IMR-90 (cell line): ENCODE data around the gene SYTL2. TPM values are rescaled to one million over a fixed set of nuclear protein-coding genes. Genes with fewer than 3 reads are reported as not detected.

Experiments
- ATAC-seq: fragments of 200-7000 bp; cut with Tn5 transposase; 2 replicates; pipeline ENCODE4 v1.9.1; 2020; ENCODE audit warnings: low read depth, mild to moderate bottlenecking, moderate library complexity
- BruUV-seq: library from RNA; stranded (reverse); fragments of 400-500 nt; replicated peaks from 2 replicates; lab custom pipeline; 2021; lab: Mats Ljungman, UMichigan
- CTCF ChIA-PET: fragments of 300-600 bp; formaldehyde crosslinking; extraction: SDS; loops from one replicate; lab custom pipeline; 2021; ENCODE audit warnings: antibody characterized with exemption; lab: Yijun Ruan, JAX
- POLR2A ChIA-PET: fragments of 300-600 bp; sonication (Branson Sonifier 250); formaldehyde crosslinking; loops from one replicate; lab custom pipeline; 2022; ENCODE audit warnings: antibody characterized with exemption; ENCODE audit not compliant: unreplicated experiment; lab: Charles Lee
- DNase-seq: peaks from one replicate; pipeline ENCODE4 v3.0.0; 2013
- H2AFZ ChIP-seq: replicated peaks from 2 replicates; pipeline ENCODE3; 2013; ENCODE audit warnings: low read length, mild to moderate bottlenecking; ENCODE audit not compliant: poor library complexity
- H2AK5ac ChIP-seq: 2 replicates; pipeline ENCODE4 v1.6.1; 2013; ENCODE audit warnings: low read depth, low read length, inconsistent platforms
- H2AK9ac ChIP-seq: replicated peaks from 2 replicates; pipeline ENCODE3; 2013; ENCODE audit warnings: mild to moderate bottlenecking, low read depth, low read length, moderate library complexity; ENCODE audit not compliant: poor library complexity
- H2BK120ac ChIP-seq: 2 replicates; pipeline ENCODE4 v1.6.1; 2013; ENCODE audit warnings: low read depth, low read length, inconsistent platforms
- H2BK15ac ChIP-seq: 3 replicates; pipeline ENCODE4 v1.6.1; 2013; ENCODE audit warnings: low read depth, low read length, inconsistent platforms
- H2BK20ac ChIP-seq: 2 replicates; pipeline ENCODE4 v1.6.1; 2013; ENCODE audit warnings: low read depth, mild to moderate bottlenecking, inconsistent platforms, low read length, moderate library complexity
- H2BK5ac ChIP-seq: 2 replicates; pipeline ENCODE4 v1.6.1; 2013; ENCODE audit warnings: mild to moderate bottlenecking, low read depth, low read length, inconsistent platforms; ENCODE audit not compliant: poor library complexity, severe bottlenecking
- H3K14ac ChIP-seq: replicated peaks from 2 replicates; pipeline ENCODE4 v1.6.1; 2013; ENCODE audit warnings: low read depth, low read length, inconsistent platforms
- H3K18ac ChIP-seq: 2 replicates; pipeline ENCODE4 v1.6.1; 2013; ENCODE audit warnings: low read depth, low read length, control low read depth
- H3K23ac ChIP-seq: 2 replicates; pipeline ENCODE4 v1.6.1; 2013; ENCODE audit warnings: low read depth, low read length, inconsistent platforms
- H3K27ac ChIP-seq: 2 replicates; pipeline ENCODE4 v1.5.1; 2013; ENCODE audit warnings: mild to moderate bottlenecking, control low read depth, low read length; ENCODE audit not compliant: insufficient read depth
- H3K27me3 ChIP-seq: 2 replicates; pipeline ENCODE4 v1.6.1; 2013; ENCODE audit warnings: low read length; ENCODE audit not compliant: control insufficient read depth, insufficient read depth
- H3K36me3 ChIP-seq: 2 replicates; pipeline ENCODE4 v1.6.1; 2013; ENCODE audit warnings: low read length, mixed read lengths; ENCODE audit not compliant: control insufficient read depth, insufficient read depth
- H3K4ac ChIP-seq: 2 replicates; pipeline ENCODE4 v1.6.1; 2013; ENCODE audit warnings: low read depth, low read length, inconsistent platforms
- H3K4me1 ChIP-seq: 2 replicates; pipeline ENCODE4 v1.6.1; 2013; ENCODE audit warnings: low read length, mixed read lengths; ENCODE audit not compliant: control insufficient read depth, insufficient read depth
- H3K4me2 ChIP-seq: 2 replicates; pipeline ENCODE4 v1.6.1; 2013; ENCODE audit warnings: low read depth, mild to moderate bottlenecking, control low read depth, low read length, moderate library complexity
- H3K4me3 ChIP-seq: 2 replicates; pipeline ENCODE4 v1.5.1; 2013; ENCODE audit warnings: low read depth, mild to moderate bottlenecking, control low read depth, low read length, moderate library complexity; ENCODE audit not compliant: insufficient read depth
- H3K56ac ChIP-seq: 2 replicates; pipeline ENCODE4 v1.6.1; 2013; ENCODE audit warnings: low read length, inconsistent platforms; ENCODE audit not compliant: insufficient read depth; ENCODE audit errors: extremely low read depth
- H3K79me1 ChIP-seq, 2 experiments: 2 replicates each; pipeline ENCODE4 v1.6.1; 2013; ENCODE audit warnings: low read length in 2 of 2, inconsistent platforms in 1 of 2, low read depth in 1 of 2
- H3K9ac ChIP-seq: 2 replicates; pipeline ENCODE4 v1.6.1; 2013; ENCODE audit warnings: low read depth, low read length, control low read depth
- H3K9me1 ChIP-seq: 2 replicates; pipeline ENCODE4 v1.6.1; 2013; ENCODE audit warnings: low read length, inconsistent platforms; ENCODE audit not compliant: insufficient read depth
- H3K9me3 ChIP-seq: 2 replicates; pipeline ENCODE4 v1.6.1; 2013; ENCODE audit warnings: low read length; ENCODE audit not compliant: control insufficient read depth, insufficient read depth
- H4K20me1 ChIP-seq: 2 replicates; pipeline ENCODE4 v1.6.1; 2013; ENCODE audit warnings: low read length, inconsistent platforms; ENCODE audit not compliant: insufficient read depth
- H4K5ac ChIP-seq: 2 replicates; pipeline ENCODE4 v1.6.1; 2013; ENCODE audit warnings: mild to moderate bottlenecking, low read depth, low read length, control low read depth
- H4K8ac ChIP-seq, 2 experiments: 2 replicates each; pipeline ENCODE4 v1.6.1; 2013; ENCODE audit warnings: low read depth in 2 of 2, low read length in 2 of 2, control low read depth in 1 of 2, inconsistent platforms in 1 of 2
- H4K91ac ChIP-seq: 2 replicates; pipeline ENCODE4 v1.6.1; 2013; ENCODE audit warnings: low read depth, low read length, inconsistent platforms; ENCODE audit not compliant: insufficient read depth
- BHLHE40 ChIP-seq: fragments of 150-350 bp; IDR thresholded peaks from 2 replicates; pipeline ENCODE4 v1.6.1; 2016; ENCODE audit warnings: mild to moderate bottlenecking, low read depth, low read length
- CEBPB ChIP-seq: IDR thresholded peaks from 2 replicates; pipeline ENCODE4 v1.6.1; 2012; ENCODE audit warnings: low read depth, low read length, improper control_type of control experiment
- CHD1 ChIP-seq: IDR thresholded peaks from 2 replicates; pipeline ENCODE4 v1.6.1; 2012; ENCODE audit warnings: low read depth, low read length, improper control_type of control experiment
- FOS ChIP-seq: fragments of 150-350 bp; IDR thresholded peaks from 2 replicates; pipeline ENCODE4 v1.6.1; 2016; ENCODE audit warnings: low read depth, low read length
- MAFK ChIP-seq: IDR thresholded peaks from 2 replicates; pipeline ENCODE4 v1.6.1; 2012; ENCODE audit warnings: low read depth, low read length, improper control_type of control experiment
- MAZ ChIP-seq: IDR thresholded peaks from 2 replicates; pipeline ENCODE4 v1.6.1; 2012; ENCODE audit warnings: low read depth, mild to moderate bottlenecking, low read length, improper control_type of control experiment, moderate library complexity, borderline replicate concordance
- NFE2L2 ChIP-seq: fragments of 150-350 bp; IDR thresholded peaks from 2 replicates; pipeline ENCODE4 v1.6.1; 2016; ENCODE audit warnings: low read depth, mild to moderate bottlenecking, low read length
- POLR2A ChIP-seq: IDR thresholded peaks from 2 replicates; pipeline ENCODE4 v1.6.1; 2012; ENCODE audit warnings: mild to moderate bottlenecking, low read depth, low read length
- RAD21 ChIP-seq: IDR thresholded peaks from 2 replicates; pipeline ENCODE4 v1.6.1; 2012; ENCODE audit warnings: low read length, improper control_type of control experiment
- RCOR1 ChIP-seq: IDR thresholded peaks from 2 replicates; pipeline ENCODE4 v1.6.1; 2012; ENCODE audit warnings: mild to moderate bottlenecking, low read length, improper control_type of control experiment; ENCODE audit not compliant: insufficient replicate concordance
- RFX5 ChIP-seq: IDR thresholded peaks from 2 replicates; pipeline ENCODE4 v1.8.0; 2012; ENCODE audit warnings: low read depth, mild to moderate bottlenecking, low read length, moderate library complexity
- USF2 ChIP-seq: fragments of 150-350 bp; IDR thresholded peaks from 2 replicates; pipeline ENCODE4 v1.6.1; 2017; ENCODE audit warnings: mild to moderate bottlenecking, antibody characterized with exemption, low read length, low read depth
- WGBS, 2 experiments: methylation state at CpG; one replicate each; pipeline versions ENCODE4 v1.1.5 to v1.1.7; 2013; ENCODE audit warnings: missing lambda C conversion rate in 2 of 2; ENCODE audit not compliant: insufficient read length in 1 of 2; ENCODE audit errors: extremely low coverage in 2 of 2; 5-methylcytosine and 5-hydroxymethylcytosine counted together
- dilution Hi-C: fragments of 300-500 bp; cut with HindIII; formaldehyde crosslinking; loops from one replicate; pipeline ENCODE4 v1.14.3; 2018; ENCODE audit warnings: low sequenced_read_pairs; ENCODE audit not compliant: unreplicated experiment
- in situ Hi-C: fragments of 300-500 bp; cut with MboI; formaldehyde crosslinking; loops from 3 replicates; pipeline ENCODE4 v1.14.3; 2019; ENCODE audit warnings: low sequenced_read_pairs, inconsistent platforms, mixed read lengths
- intact Hi-C: fragments of 100-400 bp; cut with micrococcal nuclease; formaldehyde crosslinking; loops from 2 replicates; pipeline ENCODE4 v1.10.0; 2022
- polyA plus RNA-seq, 3 experiments: library from polyadenylated mRNA; depleted of rRNA; stranded (reverse); fragments of >200 nt; gene quantifications; 2 replicates each; pipeline ENCODE4 v1.2.3, GENCODE V29; 2012; ENCODE audit warnings: low replicate concordance in 1 of 3
- total RNA-seq: library from RNA; depleted of rRNA; stranded (reverse); fragments of >200 nt; gene quantifications from 2 replicates; pipeline ENCODE4 v1.2.3, GENCODE V29; 2012
- TF ChIP-seq, protein P1 (sequence below): conservative IDR thresholded peaks from 2 replicates; pipeline ENCODE4 v1.5.1; 2012; ENCODE audit warnings: mild to moderate bottlenecking, low read depth, low read length, improper control_type of control experiment
- TF ChIP-seq, protein P2 (sequence below): fragments of 150-350 bp; IDR thresholded peaks from 2 replicates; pipeline ENCODE4 v1.6.1; 2016; ENCODE audit warnings: low read depth, mild to moderate bottlenecking, low read length, moderate library complexity, borderline replicate concordance

Gene SYTL2
- total and polyA plus RNA-seq, 2 of the 4 experiments (the other 2 are of a cell fraction): 45.2 to 70.0 TPM

DNA sequence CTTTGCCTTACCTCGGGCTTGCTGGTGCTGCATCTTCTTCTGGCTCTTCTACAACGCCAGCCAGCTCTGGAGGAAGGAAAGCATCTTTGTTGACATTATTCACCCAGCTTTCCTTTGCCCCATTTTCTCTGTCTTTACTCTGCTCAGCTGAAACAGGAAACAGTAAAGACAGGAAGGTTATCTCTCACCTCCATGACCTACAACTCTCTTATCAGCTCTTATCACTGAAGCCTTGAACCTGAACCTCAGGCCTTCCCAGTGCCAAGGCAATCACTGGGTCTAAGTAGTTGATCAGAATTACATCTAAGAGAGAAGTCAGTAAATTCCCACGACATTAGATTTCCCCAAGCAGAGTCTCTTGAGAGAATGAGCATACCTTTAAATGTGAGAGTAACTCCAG lies 65.3 kb downstream of the SYTL2 start:
- Histone ChIP-seq H2AK5ac (no peak overlapping the region), H3K23ac (no peak overlapping the region), H3K79me1 (no peaks in the 10 kb centered on the region; a peak in 1 of 4 replicates), H2BK120ac (no peak overlapping the region), H3K36me3 (peaks cover 8% of the 10 kb centered on the region), H4K20me1 (no peaks in the 10 kb centered on the region), H3K27ac (no peak overlapping the region), H3K14ac (no peak overlapping the region), H2BK20ac (no peak overlapping the region), H3K4ac (no peak overlapping the region), H2AFZ (no peak overlapping the region), H3K9ac (no peak overlapping the region), H4K91ac (no peak overlapping the region), H3K18ac (no peak overlapping the region), H3K56ac (no peak overlapping the region), H2AK9ac (no peak overlapping the region), H3K4me2 (no peak overlapping the region), H3K4me3 (no peak overlapping the region), H4K5ac (no peak overlapping the region), H3K9me1 (peaks cover 8% of the 10 kb centered on the region; the same call in 1 of the 2 replicates), H2BK5ac (no peak overlapping the region), H3K27me3 (no peaks in the 10 kb centered on the region), H2BK15ac (no peak overlapping the region), H3K4me1 (peaks cover 17% of the 10 kb centered on the region), H4K8ac (no peak overlapping the region), H3K9me3 (no peaks in the 10 kb centered on the region)
- dilution Hi-C loops (no loop called here), in situ Hi-C loops (no loop called here), intact Hi-C loops (no loop called here)
- TF ChIP-seq, protein P1, sequence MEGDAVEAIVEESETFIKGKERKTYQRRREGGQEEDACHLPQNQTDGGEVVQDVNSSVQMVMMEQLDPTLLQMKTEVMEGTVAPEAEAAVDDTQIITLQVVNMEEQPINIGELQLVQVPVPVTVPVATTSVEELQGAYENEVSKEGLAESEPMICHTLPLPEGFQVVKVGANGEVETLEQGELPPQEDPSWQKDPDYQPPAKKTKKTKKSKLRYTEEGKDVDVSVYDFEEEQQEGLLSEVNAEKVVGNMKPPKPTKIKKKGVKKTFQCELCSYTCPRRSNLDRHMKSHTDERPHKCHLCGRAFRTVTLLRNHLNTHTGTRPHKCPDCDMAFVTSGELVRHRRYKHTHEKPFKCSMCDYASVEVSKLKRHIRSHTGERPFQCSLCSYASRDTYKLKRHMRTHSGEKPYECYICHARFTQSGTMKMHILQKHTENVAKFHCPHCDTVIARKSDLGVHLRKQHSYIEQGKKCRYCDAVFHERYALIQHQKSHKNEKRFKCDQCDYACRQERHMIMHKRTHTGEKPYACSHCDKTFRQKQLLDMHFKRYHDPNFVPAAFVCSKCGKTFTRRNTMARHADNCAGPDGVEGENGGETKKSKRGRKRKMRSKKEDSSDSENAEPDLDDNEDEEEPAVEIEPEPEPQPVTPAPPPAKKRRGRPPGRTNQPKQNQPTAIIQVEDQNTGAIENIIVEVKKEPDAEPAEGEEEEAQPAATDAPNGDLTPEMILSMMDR: no peak
- no peak for TF ChIP-seq NFE2L2
- no peak for TF ChIP-seq RCOR1
- no peak for TF ChIP-seq RAD21
- TF ChIP-seq RFX5: no peak
- TF ChIP-seq POLR2A: no peak
- no peak for TF ChIP-seq USF2
- no peak for TF ChIP-seq FOS
- TF ChIP-seq CEBPB: no peak
- TF ChIP-seq MAFK: no peak
- TF ChIP-seq MAZ: no peak
- no peak for TF ChIP-seq BHLHE40
- TF ChIP-seq CHD1: no peak
- TF ChIP-seq, protein P2, sequence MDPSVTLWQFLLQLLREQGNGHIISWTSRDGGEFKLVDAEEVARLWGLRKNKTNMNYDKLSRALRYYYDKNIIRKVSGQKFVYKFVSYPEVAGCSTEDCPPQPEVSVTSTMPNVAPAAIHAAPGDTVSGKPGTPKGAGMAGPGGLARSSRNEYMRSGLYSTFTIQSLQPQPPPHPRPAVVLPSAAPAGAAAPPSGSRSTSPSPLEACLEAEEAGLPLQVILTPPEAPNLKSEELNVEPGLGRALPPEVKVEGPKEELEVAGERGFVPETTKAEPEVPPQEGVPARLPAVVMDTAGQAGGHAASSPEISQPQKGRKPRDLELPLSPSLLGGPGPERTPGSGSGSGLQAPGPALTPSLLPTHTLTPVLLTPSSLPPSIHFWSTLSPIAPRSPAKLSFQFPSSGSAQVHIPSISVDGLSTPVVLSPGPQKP: no peak
- no TSS peak for BruUV-seq
- WGBS, 2 experiments: no CpG with 5 or more reads among the region's 3 CpGs
- ATAC-seq (no peak), DNase-seq (no peak)
- CTCF ChIA-PET: no interaction called here
- POLR2A ChIA-PET: no interaction called here
